SK-N-SH treated with all-trans-retinoic acid at 6 μM for 48 hours (cell line): Measurements from ENCODE around the gene OPA1.

Source experiments
- ATAC-seq: fragments of 200-7000 bp; cut with Tn5 transposase; 3 replicates; pipeline ENCODE4 v1.9.1; 2020; ENCODE audit warnings: mild to moderate bottlenecking, moderate library complexity
- ARNTL ChIP-seq: fragments of 450-650 bp; formaldehyde crosslinking; IDR thresholded peaks from 2 replicates; pipeline ENCODE4 v1.5.0; 2020; ENCODE audit warnings: low read depth, mild to moderate bottlenecking, moderate library complexity, borderline replicate concordance
- BACH2 ChIP-seq: fragments of 250-450 bp; sonication (Bioruptor Pico); IDR thresholded peaks from 2 replicates; pipeline ENCODE4 v1.9.0; 2021; ENCODE audit warnings: mild to moderate bottlenecking, borderline replicate concordance
- CSDC2 ChIP-seq: fragments of 250-450 bp; sonication (Bioruptor Pico); IDR thresholded peaks from 2 replicates; pipeline ENCODE4 v1.5.0; 2020; ENCODE audit warnings: mild to moderate bottlenecking, moderate library complexity
- CSRNP3 ChIP-seq: fragments of 250-450 bp; sonication (Bioruptor Pico); IDR thresholded peaks from 2 replicates; pipeline ENCODE4 v1.5.1; 2021; ENCODE audit warnings: mild to moderate bottlenecking, moderate library complexity
- ESRRG ChIP-seq: fragments of 250-450 bp; sonication (Bioruptor Pico); IDR thresholded peaks from 2 replicates; pipeline ENCODE4 v1.6.1; 2021; ENCODE audit warnings: mild to moderate bottlenecking
- GLIS3 ChIP-seq: fragments of 250-450 bp; sonication (Bioruptor Pico); IDR thresholded peaks from 2 replicates; pipeline ENCODE4 v1.5.0; 2020; ENCODE audit warnings: mild to moderate bottlenecking, moderate library complexity
- ISL1 ChIP-seq: fragments of 250-450 bp; sonication (Bioruptor Pico); IDR thresholded peaks from 2 replicates; pipeline ENCODE4 v2.1.2; 2022; ENCODE audit warnings: mild to moderate bottlenecking, moderate library complexity
- OSR1 ChIP-seq: fragments of 250-450 bp; sonication (Bioruptor Pico); IDR thresholded peaks from 2 replicates; pipeline ENCODE4 v1.8.0; 2022; ENCODE audit warnings: moderate library complexity, mild to moderate bottlenecking, inconsistent platforms
- POU6F1 ChIP-seq: fragments of 250-450 bp; sonication (Bioruptor Pico); IDR thresholded peaks from 2 replicates; pipeline ENCODE4 v1.8.0; 2021; ENCODE audit warnings: low read depth, mild to moderate bottlenecking, moderate library complexity, borderline replicate concordance
- PPARA ChIP-seq: fragments of 250-450 bp; sonication (Bioruptor Pico); IDR thresholded peaks from 2 replicates; pipeline ENCODE4 v1.5.0; 2020; ENCODE audit warnings: mild to moderate bottlenecking, borderline replicate concordance
- RARB ChIP-seq: fragments of 250-450 bp; sonication (Bioruptor Pico); IDR thresholded peaks from 2 replicates; pipeline ENCODE4 v1.8.0; 2021; ENCODE audit warnings: mild to moderate bottlenecking, moderate library complexity
- SNAI2 ChIP-seq: fragments of 250-450 bp; sonication (Bioruptor Pico); IDR thresholded peaks from 2 replicates; pipeline ENCODE4 v1.5.0; 2020; ENCODE audit warnings: mild to moderate bottlenecking, moderate library complexity
- TCF4 ChIP-seq: fragments of 250-450 bp; sonication (Bioruptor Pico); IDR thresholded peaks from 2 replicates; pipeline ENCODE4 v1.8.0; 2021; ENCODE audit warnings: mild to moderate bottlenecking, moderate library complexity, borderline replicate concordance
- TOX ChIP-seq: fragments of 250-450 bp; sonication (Bioruptor Pico); IDR thresholded peaks from 2 replicates; pipeline ENCODE4 v1.8.0; 2021; ENCODE audit warnings: mild to moderate bottlenecking, moderate library complexity, borderline replicate concordance
- TSHZ2 ChIP-seq: fragments of 250-450 bp; sonication (Bioruptor Pico); IDR thresholded peaks from 2 replicates; pipeline ENCODE4 v1.5.0; 2020; ENCODE audit warnings: mild to moderate bottlenecking, moderate library complexity
- ZC3H10 ChIP-seq: fragments of 250-450 bp; sonication (Bioruptor Pico); IDR thresholded peaks from 2 replicates; pipeline ENCODE4 v1.5.1; 2021; ENCODE audit warnings: mild to moderate bottlenecking, moderate library complexity
- ZFP3 ChIP-seq: fragments of 250-450 bp; sonication (Bioruptor Pico); IDR thresholded peaks from 2 replicates; pipeline ENCODE4 v1.5.0; 2020; ENCODE audit warnings: mild to moderate bottlenecking, moderate library complexity
- ZFP30 ChIP-seq: fragments of 450-650 bp; formaldehyde crosslinking; IDR thresholded peaks from 2 replicates; pipeline ENCODE4 v1.5.0; 2022; ENCODE audit warnings: mild to moderate bottlenecking, moderate library complexity
- ZNF565 ChIP-seq: fragments of 450-650 bp; formaldehyde crosslinking; conservative IDR thresholded peaks from 2 replicates; pipeline ENCODE4 v1.5.0; 2020; ENCODE audit warnings: low read depth, mild to moderate bottlenecking, moderate library complexity
- ZNF70 ChIP-seq: fragments of 450-650 bp; formaldehyde crosslinking; IDR thresholded peaks from 2 replicates; pipeline ENCODE4 v1.5.0; 2020; ENCODE audit warnings: mild to moderate bottlenecking, moderate library complexity
- ZNF8 ChIP-seq: fragments of 450-650 bp; formaldehyde crosslinking; IDR thresholded peaks from 2 replicates; pipeline ENCODE4 v1.5.0; 2020; ENCODE audit warnings: mild to moderate bottlenecking, moderate library complexity
- TF ChIP-seq, protein P1 (sequence below): fragments of 250-450 bp; sonication (Bioruptor Pico); IDR thresholded peaks from 2 replicates; pipeline ENCODE4 v1.5.1; 2020; ENCODE audit warnings: low read depth, mild to moderate bottlenecking, moderate library complexity
- TF ChIP-seq, protein P2 (sequence below): fragments of 250-450 bp; sonication (Bioruptor Pico); IDR thresholded peaks from 2 replicates; pipeline ENCODE4 v1.8.0; 2020; ENCODE audit warnings: mild to moderate bottlenecking, moderate library complexity, borderline replicate concordance

The OPA1 gene

DNA sequence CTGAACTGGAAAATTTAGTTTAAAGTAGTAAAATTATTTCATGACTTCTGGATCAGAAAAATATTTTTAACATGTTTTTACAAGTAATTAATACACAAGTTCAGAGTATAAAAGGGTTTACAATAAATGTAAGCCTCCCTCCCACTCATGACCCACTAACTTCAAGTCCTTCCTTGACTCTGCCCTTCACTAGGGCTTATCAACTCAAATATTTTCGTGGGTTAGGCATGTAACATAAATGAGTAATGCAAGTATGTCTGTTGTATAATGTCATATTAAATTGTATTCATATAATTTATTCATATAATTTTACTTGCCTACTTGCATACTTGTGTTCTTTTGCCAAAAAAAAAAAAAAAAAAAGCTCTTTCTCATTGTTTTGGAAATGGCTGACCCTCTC, 3.4 kb upstream of the OPA1 start (continued):
- no peak for TF ChIP-seq CSDC2 (CRISPR knock-in tag)
- TF ChIP-seq PPARA (CRISPR knock-in tag): no peak
- no peak for TF ChIP-seq OSR1 (CRISPR knock-in tag)

- TF ChIP-seq, protein P1, sequence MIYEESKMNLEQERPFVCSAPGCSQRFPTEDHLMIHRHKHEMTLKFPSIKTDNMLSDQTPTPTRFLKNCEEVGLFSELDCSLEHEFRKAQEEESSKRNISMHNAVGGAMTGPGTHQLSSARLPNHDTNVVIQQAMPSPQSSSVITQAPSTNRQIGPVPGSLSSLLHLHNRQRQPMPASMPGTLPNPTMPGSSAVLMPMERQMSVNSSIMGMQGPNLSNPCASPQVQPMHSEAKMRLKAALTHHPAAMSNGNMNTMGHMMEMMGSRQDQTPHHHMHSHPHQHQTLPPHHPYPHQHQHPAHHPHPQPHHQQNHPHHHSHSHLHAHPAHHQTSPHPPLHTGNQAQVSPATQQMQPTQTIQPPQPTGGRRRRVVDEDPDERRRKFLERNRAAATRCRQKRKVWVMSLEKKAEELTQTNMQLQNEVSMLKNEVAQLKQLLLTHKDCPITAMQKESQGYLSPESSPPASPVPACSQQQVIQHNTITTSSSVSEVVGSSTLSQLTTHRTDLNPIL: no peak
- TF ChIP-seq BACH2 (CRISPR knock-in tag) (no peak), POU6F1 (no peak), OSR1 (CRISPR knock-in tag) (no peak), TOX (no peak), ZFP30 (CRISPR knock-in tag) (no peak), ISL1 (CRISPR knock-in tag) (no peak), GLIS3 (CRISPR knock-in tag) (no peak), ARNTL (CRISPR knock-in tag) (no peak), SNAI2 (CRISPR knock-in tag) (no peak), ZNF70 (CRISPR knock-in tag) (no peak), CSRNP3 (CRISPR knock-in tag) (no peak), RARB (CRISPR knock-in tag) (no peak), ZNF8 (CRISPR knock-in tag) (no peak)
- ATAC-seq: no peak
Measured at GRCh38 chr3:193590088-193590856, 2.7 kb upstream of the OPA1 start.

DNA sequence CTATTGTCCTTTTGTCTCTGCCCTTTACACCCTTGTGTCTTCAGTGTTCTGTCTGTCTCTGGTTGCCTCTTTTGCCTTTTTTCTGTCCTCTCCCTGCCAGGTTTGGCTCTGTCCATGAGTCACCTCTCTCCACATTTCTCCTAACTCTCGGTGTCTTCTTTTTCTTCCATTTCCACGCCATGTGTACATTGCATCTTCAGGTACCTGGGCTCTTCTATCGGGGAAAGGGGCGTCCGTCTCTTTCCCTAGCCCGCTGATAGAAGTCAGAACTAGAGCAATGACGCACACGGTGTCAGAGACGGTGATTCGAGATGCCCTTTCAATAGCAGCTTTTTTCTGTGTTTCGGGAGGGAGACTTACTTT, 641 bp downstream of the OPA1 start:
- peak; percentile 33 for ATAC-seq
- TF ChIP-seq ZFP3 (CRISPR knock-in tag): no peak
- TF ChIP-seq POU6F1: no peak
- no peak for TF ChIP-seq ZNF70 (CRISPR knock-in tag)
- no peak for TF ChIP-seq OSR1 (CRISPR knock-in tag)
- TF ChIP-seq ZNF565 (CRISPR knock-in tag): no peak
- TF ChIP-seq, protein P2, sequence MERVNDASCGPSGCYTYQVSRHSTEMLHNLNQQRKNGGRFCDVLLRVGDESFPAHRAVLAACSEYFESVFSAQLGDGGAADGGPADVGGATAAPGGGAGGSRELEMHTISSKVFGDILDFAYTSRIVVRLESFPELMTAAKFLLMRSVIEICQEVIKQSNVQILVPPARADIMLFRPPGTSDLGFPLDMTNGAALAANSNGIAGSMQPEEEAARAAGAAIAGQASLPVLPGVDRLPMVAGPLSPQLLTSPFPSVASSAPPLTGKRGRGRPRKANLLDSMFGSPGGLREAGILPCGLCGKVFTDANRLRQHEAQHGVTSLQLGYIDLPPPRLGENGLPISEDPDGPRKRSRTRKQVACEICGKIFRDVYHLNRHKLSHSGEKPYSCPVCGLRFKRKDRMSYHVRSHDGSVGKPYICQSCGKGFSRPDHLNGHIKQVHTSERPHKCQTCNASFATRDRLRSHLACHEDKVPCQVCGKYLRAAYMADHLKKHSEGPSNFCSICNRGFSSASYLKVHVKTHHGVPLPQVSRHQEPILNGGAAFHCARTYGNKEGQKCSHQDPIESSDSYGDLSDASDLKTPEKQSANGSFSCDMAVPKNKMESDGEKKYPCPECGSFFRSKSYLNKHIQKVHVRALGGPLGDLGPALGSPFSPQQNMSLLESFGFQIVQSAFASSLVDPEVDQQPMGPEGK (CRISPR knock-in tag): no peak
- TF ChIP-seq ZFP30 (CRISPR knock-in tag): no peak
- no peak for TF ChIP-seq ARNTL (CRISPR knock-in tag)
- no peak for TF ChIP-seq SNAI2 (CRISPR knock-in tag)
- TF ChIP-seq ESRRG (CRISPR knock-in tag): no peak
- TF ChIP-seq BACH2 (CRISPR knock-in tag): no peak
- TF ChIP-seq TOX: no peak
- TF ChIP-seq TSHZ2 (CRISPR knock-in tag): no peak
- TF ChIP-seq ZC3H10 (CRISPR knock-in tag): no peak
- no peak for TF ChIP-seq TCF4
- no peak for TF ChIP-seq CSRNP3 (CRISPR knock-in tag)
